Upper lobe of right lung (tissue), 1 donor: ENCODE measurements around the gene PXDC1. TPM values are rescaled to one million over a fixed set of nuclear protein-coding genes. Genes with fewer than 3 reads are reported as not detected.
"Not testable (repeated sequence)": the region's sequence is repeated elsewhere in the genome, so short reads cannot be mapped to it uniquely, and the experiment has no call there.

Experiments
- ATAC-seq: fragments of 200-7000 bp; cut with Tn5 transposase; one replicate; pipeline ENCODE4 v1.9.1; 2020; ENCODE audit warnings: mild to moderate bottlenecking, moderate library complexity
- DNase-seq: peaks from one replicate; pipeline ENCODE4 v3.0.0-alpha.2; 2020
- H3K27ac ChIP-seq: fragments of 200-600 bp; one replicate; pipeline ENCODE4 v1.8.0; 2022
- H3K27me3 ChIP-seq: fragments of 200-600 bp; one replicate; pipeline ENCODE4 v1.8.0; 2022; ENCODE audit warnings: mild to moderate bottlenecking
- H3K36me3 ChIP-seq: fragments of 200-600 bp; one replicate; pipeline ENCODE4 v1.8.0; 2022
- H3K4me1 ChIP-seq: fragments of 200-600 bp; one replicate; pipeline ENCODE4 v1.8.0; 2022
- H3K4me3 ChIP-seq: fragments of 200-600 bp; one replicate; pipeline ENCODE4 v1.8.0; 2022; ENCODE audit warnings: mild to moderate bottlenecking
- H3K9me3 ChIP-seq: fragments of 200-600 bp; one replicate; pipeline ENCODE4 v1.8.0; 2022
- CTCF ChIP-seq: fragments of 200-600 bp; IDR thresholded peaks from one replicate; pipeline ENCODE4 v1.8.0; 2022; ENCODE audit warnings: antibody characterized with exemption
- intact Hi-C: fragments of 100-400 bp; cut with DNase I; formaldehyde crosslinking; loops from one replicate; pipeline ENCODE4 v1.11.0; 2022
- total RNA-seq: library from RNA; stranded (reverse); fragmentation: NEBNext Ultra II Directional; extraction: Animal tissue kit (Norgen Biotek cat#: 25700); gene quantifications from one replicate; pipeline ENCODE4 v1.2.1, GENCODE V29; 2021
- donor health status: DM: no; HTN: yes; CAD: no; lungs with severe emphysema.

The PXDC1 gene
- total RNA-seq, 1 donor from 2014 or later = 70.8 TPM

- intact Hi-C loops = no loop called here
- Histone ChIP-seq H3K27me3 (no peaks in the 10 kb centered on the region), H3K9me3 (no peaks in the 10 kb centered on the region), H3K4me1 (peaks cover 10% of the 10 kb centered on the region), H3K27ac (no peak overlapping the region), H3K36me3 (no peaks in the 10 kb centered on the region), H3K4me3 (no peak overlapping the region)
- TF ChIP-seq CTCF = no peak
- DNase-seq = no peak
- ATAC-seq = no peak
Observed at GRCh38 chr6:3757241-3757641, 5.7 kb upstream of the PXDC1 start.

GRCh38 chr6:3756546-3756945 lies 5.0 kb upstream of the PXDC1 start:
- intact Hi-C loops = no loop called here
- H3K27ac ChIP-seq = no peak overlapping the region
- H3K9me3 ChIP-seq = no peaks in the 10 kb centered on the region
- H3K36me3 ChIP-seq = no peaks in the 10 kb centered on the region
- no peak for TF ChIP-seq CTCF
- H3K27me3 ChIP-seq = no peaks in the 10 kb centered on the region
- ATAC-seq (no peak), DNase-seq (no peak)
- H3K4me3 ChIP-seq = no peak overlapping the region
- peaks cover 12% of the 10 kb centered on the region for H3K4me1 ChIP-seq

GRCh38 chr6:3755637-3756545 lies 4.4 kb upstream of the PXDC1 start:
- Histone ChIP-seq H3K27me3 (no peaks in the 10 kb centered on the region), H3K27ac (no peak overlapping the region), H3K4me3 (no peak overlapping the region), H3K9me3 (no peaks in the 10 kb centered on the region), H3K4me1 (peaks cover 12% of the 10 kb centered on the region), H3K36me3 (no peaks in the 10 kb centered on the region)
- no peak for ATAC-seq
- TF ChIP-seq CTCF = no peak
- intact Hi-C loops = no loop called here
- DNase-seq = no peak

- no peak for TF ChIP-seq CTCF
- ATAC-seq = no peak
- Histone ChIP-seq H3K27ac (no peak overlapping the region), H3K27me3 (no peaks in the 10 kb centered on the region), H3K36me3 (no peaks in the 10 kb centered on the region), H3K4me1 (peaks cover 12% of the 10 kb centered on the region), H3K9me3 (no peaks in the 10 kb centered on the region), H3K4me3 (no peak overlapping the region)
- intact Hi-C loops = no loop called here
- DNase-seq = no peak
Observed at GRCh38 chr6:3754776-3755175, 3.3 kb upstream of the PXDC1 start.

GRCh38 chr6:3754032-3754725 lies 2.7 kb upstream of the PXDC1 start:
- H3K36me3 ChIP-seq, H3K27me3 ChIP-seq, H3K4me3 ChIP-seq, H3K27ac ChIP-seq, intact Hi-C loops, ATAC-seq, H3K9me3 ChIP-seq, DNase-seq: not testable (repeated sequence)
- peaks cover 15% of the 10 kb centered on the region for H3K4me1 ChIP-seq

GRCh38 chr6:3753228-3753835 lies 1.8 kb upstream of the PXDC1 start:
- intact Hi-C loops = no loop called here
- H3K9me3 ChIP-seq = no peaks in the 10 kb centered on the region
- ATAC-seq = no peak
- H3K27me3 ChIP-seq = no peaks in the 10 kb centered on the region
- H3K4me1 ChIP-seq = peaks cover 24% of the 10 kb centered on the region
- no peak for TF ChIP-seq CTCF
- H3K4me3 ChIP-seq = no peak overlapping the region
- no peaks in the 10 kb centered on the region for H3K36me3 ChIP-seq
- no peak for DNase-seq
- peak overlapping the region; percentile 58 for H3K27ac ChIP-seq
